Measurements from ENCODE around the gene SCGB1C1.
"Not testable (repeated sequence)": the region's sequence is repeated elsewhere in the genome, so short reads cannot be mapped to it uniquely, and the experiment has no call there.

SCGB1C1 gene

GRCh38 chr11:192674-193128, at the start of gene SCGB1C1:
TSS of gene SCGB1C1 (plus strand) at chr11:193078. CDS start at chr11:193100, 22 bp downstream.
- DNase-seq = not testable (repeated sequence)

GRCh38 chr11:180242-180641, 12.6 kb upstream of the SCGB1C1 start:
- not testable (repeated sequence) for DNase-seq

- DNase-seq = not testable (repeated sequence)
Observed at GRCh38 chr11:189200-189783, 3.6 kb upstream of the SCGB1C1 start.

- DNase-seq = peak; percentile 79
Observed at GRCh38 chr11:189843-190311, 3.0 kb upstream of the SCGB1C1 start.

- not testable (repeated sequence) for DNase-seq
Observed at GRCh38 chr11:190546-190945, 2.3 kb upstream of the SCGB1C1 start.

- DNase-seq = peak; percentile 82
Observed at GRCh38 chr11:191490-192478, 1.1 kb upstream of the SCGB1C1 start.

- DNase-seq = peak; percentile 54
Observed at GRCh38 chr11:193481-193880, 603 bp downstream of the SCGB1C1 start.

- peak; percentile 54 for DNase-seq
Observed at GRCh38 chr11:196786-197731, 4.2 kb downstream of the SCGB1C1 start.

GRCh38 chr11:197741-198235, 4.9 kb downstream of the SCGB1C1 start:
- DNase-seq = peak; percentile 55

- DNase-seq = peak; percentile 58
Observed at GRCh38 chr11:198236-198806, 5.4 kb downstream of the SCGB1C1 start.

GRCh38 chr11:199004-199581, 6.2 kb downstream of the SCGB1C1 start:
- peak; percentile 57 for DNase-seq

GRCh38 chr11:199782-200181, 6.9 kb downstream of the SCGB1C1 start:
- DNase-seq = peak; percentile 61

GRCh38 chr11:200224-201003, 7.5 kb downstream of the SCGB1C1 start:
- DNase-seq = peak; percentile 61

GRCh38 chr11:201966-202365, 9.1 kb downstream of the SCGB1C1 start:
- no peak for DNase-seq

GRCh38 chr11:202490-202889, 9.6 kb downstream of the SCGB1C1 start:
- peak; percentile 58 for DNase-seq

GRCh38 chr11:203056-203944, 10.4 kb downstream of the SCGB1C1 start:
- peak; percentile 61 for DNase-seq

GRCh38 chr11:203945-204586, 11.2 kb downstream of the SCGB1C1 start:
- DNase-seq = peak; percentile 36

- DNase-seq = peak; percentile 52
Observed at GRCh38 chr11:204587-205109, 11.8 kb downstream of the SCGB1C1 start.
